Body of pancreas (tissue), 4 donors: Measurements from ENCODE around the gene GJD4. TPM values are rescaled to one million over a fixed set of nuclear protein-coding genes. Genes with fewer than 3 reads are reported as not detected.

Experiments
- ATAC-seq: fragments of 150-250 bp; one replicate; pipeline ENCODE4 v1.9.1; 2016
- DNase-seq, 4 donors: peaks; one replicate each; pipeline ENCODE4 v3.0.0-alpha.2; 2019
- H3K27ac ChIP-seq, 4 donors: fragments of 200-600 bp; sonication (generic); 1 replicate in 3 of 4; 2 replicates in 1 of 4; pipeline versions ENCODE4 v1.5.1 to v1.6.1; 2016 to 2019; ENCODE audit warnings: mild to moderate bottlenecking in 1 of 4, mixed read lengths in 1 of 4, moderate library complexity in 1 of 4
- H3K27me3 ChIP-seq, 2 donors: fragments of 200-600 bp; sonication (generic); one replicate each; pipeline ENCODE4 v1.6.0; 2016; ENCODE audit warnings: mild to moderate bottlenecking in 1 of 2
- H3K36me3 ChIP-seq, 2 donors: fragments of 200-600 bp; sonication (generic); replicated peaks in 1 of 2; 2 replicates each; pipeline ENCODE4 v1.5.1; 2016; ENCODE audit warnings: low read depth in 2 of 2; ENCODE audit not compliant: insufficient read depth in 1 of 2
- H3K4me1 ChIP-seq: fragments of 200-600 bp; sonication (generic); one replicate; pipeline ENCODE4 v1.6.0; 2016
- H3K4me3 ChIP-seq, 2 donors: fragments of 200-600 bp; sonication (generic); 1 replicate in 1 of 2; 2 replicates in 1 of 2; pipeline ENCODE4 v1.5.1; 2016 to 2019
- H3K9me3 ChIP-seq, 3 donors: fragments of 200-600 bp; sonication (generic); 1 replicate in 2 of 3; 2 replicates in 1 of 3; pipeline ENCODE4 v1.5.1; 2016
- POLR2A ChIP-seq, 3 donors: fragments of 450-650 bp; IDR thresholded peaks; one replicate each; pipeline ENCODE4 v1.6.1; 2016; ENCODE audit warnings: antibody characterized with exemption in 3 of 3, mild to moderate bottlenecking in 2 of 3
- WGBS, 2 donors: methylation state at CpG; one replicate each; pipeline ENCODE4 v1.1.5; 2017; 5-methylcytosine and 5-hydroxymethylcytosine counted together
- intact Hi-C: fragments of 100-400 bp; cut with DNase I; formaldehyde crosslinking; loops from one replicate; pipeline ENCODE4 v1.15.1; 2023
- total RNA-seq, 2 donors: library from RNA; depleted of rRNA; stranded (reverse); fragments of >200 nt; gene quantifications; one replicate each; pipeline ENCODE4 v1.1.0, GENCODE V29; 2016
- TF ChIP-seq, protein P1 (sequence below), 7 experiments: fragments of 450-650 bp in 4 of 7; fragments of 200-600 bp in 3 of 7; sonication (generic) in 3 of 7; IDR thresholded peaks; one replicate each; pipeline ENCODE4 v1.5.1; 2016 to 2019; ENCODE audit warnings: antibody characterized with exemption in 7 of 7

The GJD4 gene
- total RNA-seq, 2 donors from 2014 or later = not detected

DNA sequence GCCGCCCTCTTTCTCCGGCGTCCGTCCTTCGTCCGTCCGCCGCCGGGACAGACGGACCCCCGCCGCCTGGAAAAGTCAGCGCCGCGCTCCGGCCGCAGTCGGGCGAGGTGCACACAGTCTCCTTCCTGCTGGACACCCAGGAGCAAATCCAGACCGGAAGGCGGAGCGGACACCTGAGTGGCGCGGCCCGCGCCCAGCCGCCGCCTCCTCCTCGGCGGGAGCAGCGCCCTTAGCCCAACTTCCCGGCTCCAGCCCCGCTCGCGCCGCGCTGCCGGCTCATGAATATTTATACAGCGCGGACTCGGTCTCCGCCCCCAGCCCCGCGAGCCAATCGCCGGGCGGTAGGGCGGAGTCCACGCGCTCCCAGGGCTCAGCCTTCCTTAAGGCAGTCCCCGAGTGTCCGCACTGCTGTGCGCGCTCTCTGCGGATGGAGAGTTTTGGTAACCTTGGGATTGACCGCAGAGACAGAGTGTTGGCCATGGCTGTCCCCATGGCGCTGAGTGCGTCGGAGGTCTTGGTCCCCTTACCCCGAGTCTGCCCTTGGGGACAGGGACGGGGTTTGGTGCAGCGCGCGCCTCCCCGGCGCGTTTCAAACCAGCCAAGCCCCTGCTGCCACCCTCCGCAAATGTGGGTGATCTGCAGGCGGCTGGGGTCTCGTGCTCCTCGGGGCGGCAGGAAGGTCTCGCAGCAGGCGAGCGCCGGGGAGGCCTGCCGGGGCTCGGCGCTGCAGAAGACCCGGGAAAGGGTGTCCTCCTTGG, 37.1 kb downstream of the GJD4 start, which contains the start of gene FZD8:
Gene FZD8 (minus strand): TSS at position 262 of the 758 bp plus-strand sequence. CDS start 867 bp downstream, outside the sequence.
- no peaks in the 10 kb centered on the region for H3K9me3 ChIP-seq
- H3K4me1 ChIP-seq = peaks cover 18% of the 10 kb centered on the region
- no peaks in the 10 kb centered on the region for H3K27me3 ChIP-seq
- no peaks in the 10 kb centered on the region for H3K36me3 ChIP-seq
- H3K4me3 ChIP-seq = peak within 1 kb of the TSS; percentile 70 to 83
- H3K27ac ChIP-seq = peak within 1 kb of the TSS; percentile 70 to 96 (median 95)
- intact Hi-C loops = no loop called here
- 0% methylated on average over 5 to 61 of the region's 80 CpGs for WGBS, 2 donors
- ATAC-seq (peak; percentile 87), DNase-seq (peak; percentile 94 to 95 (median 95))
- TF ChIP-seq, protein P1, sequence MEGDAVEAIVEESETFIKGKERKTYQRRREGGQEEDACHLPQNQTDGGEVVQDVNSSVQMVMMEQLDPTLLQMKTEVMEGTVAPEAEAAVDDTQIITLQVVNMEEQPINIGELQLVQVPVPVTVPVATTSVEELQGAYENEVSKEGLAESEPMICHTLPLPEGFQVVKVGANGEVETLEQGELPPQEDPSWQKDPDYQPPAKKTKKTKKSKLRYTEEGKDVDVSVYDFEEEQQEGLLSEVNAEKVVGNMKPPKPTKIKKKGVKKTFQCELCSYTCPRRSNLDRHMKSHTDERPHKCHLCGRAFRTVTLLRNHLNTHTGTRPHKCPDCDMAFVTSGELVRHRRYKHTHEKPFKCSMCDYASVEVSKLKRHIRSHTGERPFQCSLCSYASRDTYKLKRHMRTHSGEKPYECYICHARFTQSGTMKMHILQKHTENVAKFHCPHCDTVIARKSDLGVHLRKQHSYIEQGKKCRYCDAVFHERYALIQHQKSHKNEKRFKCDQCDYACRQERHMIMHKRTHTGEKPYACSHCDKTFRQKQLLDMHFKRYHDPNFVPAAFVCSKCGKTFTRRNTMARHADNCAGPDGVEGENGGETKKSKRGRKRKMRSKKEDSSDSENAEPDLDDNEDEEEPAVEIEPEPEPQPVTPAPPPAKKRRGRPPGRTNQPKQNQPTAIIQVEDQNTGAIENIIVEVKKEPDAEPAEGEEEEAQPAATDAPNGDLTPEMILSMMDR (IDR thresholded peaks at IDR 0.05) = peak in 3 of 7 experiments; percentile 11 to 28 (median 19)
- TF ChIP-seq POLR2A (IDR thresholded peaks at IDR 0.05) = peak; percentile 96 to 97 (median 96)

DNA sequence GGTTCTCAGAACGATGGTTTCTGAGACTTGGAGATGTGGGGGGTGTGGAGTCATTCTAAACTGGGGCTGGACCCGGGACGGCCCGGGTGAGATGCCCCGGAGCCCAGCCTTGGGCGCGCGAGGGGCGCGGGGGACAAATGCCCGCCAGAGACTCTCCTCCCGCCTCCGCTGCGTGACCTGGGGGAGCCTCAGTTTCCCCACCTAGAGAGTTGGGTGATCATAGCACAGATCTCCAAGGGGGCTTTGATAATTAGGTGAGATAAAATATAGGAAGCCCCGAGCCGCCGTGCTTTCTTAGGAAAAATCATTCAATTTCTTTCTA, 37.6 kb downstream of the GJD4 start:
- Histone ChIP-seq H3K4me3 (peak overlapping the region; percentile 19 to 39), H3K9me3 (no peaks in the 10 kb centered on the region), H3K4me1 (peaks cover 18% of the 10 kb centered on the region), H3K27ac (peak overlapping the region in 3 of 4 donors; percentile 46 to 96 (median 95)), H3K36me3 (no peaks in the 10 kb centered on the region), H3K27me3 (no peaks in the 10 kb centered on the region)
- TF ChIP-seq, protein P1 (IDR thresholded peaks at IDR 0.05) = no peak
- no peak for TF ChIP-seq POLR2A (IDR thresholded peaks at IDR 0.05)
- ATAC-seq (no peak), DNase-seq (no peak)
- intact Hi-C loops = no loop called here
- 0 to 2% methylated on average over 13 to 17 of the region's 17 CpGs for WGBS, 2 donors

DNA sequence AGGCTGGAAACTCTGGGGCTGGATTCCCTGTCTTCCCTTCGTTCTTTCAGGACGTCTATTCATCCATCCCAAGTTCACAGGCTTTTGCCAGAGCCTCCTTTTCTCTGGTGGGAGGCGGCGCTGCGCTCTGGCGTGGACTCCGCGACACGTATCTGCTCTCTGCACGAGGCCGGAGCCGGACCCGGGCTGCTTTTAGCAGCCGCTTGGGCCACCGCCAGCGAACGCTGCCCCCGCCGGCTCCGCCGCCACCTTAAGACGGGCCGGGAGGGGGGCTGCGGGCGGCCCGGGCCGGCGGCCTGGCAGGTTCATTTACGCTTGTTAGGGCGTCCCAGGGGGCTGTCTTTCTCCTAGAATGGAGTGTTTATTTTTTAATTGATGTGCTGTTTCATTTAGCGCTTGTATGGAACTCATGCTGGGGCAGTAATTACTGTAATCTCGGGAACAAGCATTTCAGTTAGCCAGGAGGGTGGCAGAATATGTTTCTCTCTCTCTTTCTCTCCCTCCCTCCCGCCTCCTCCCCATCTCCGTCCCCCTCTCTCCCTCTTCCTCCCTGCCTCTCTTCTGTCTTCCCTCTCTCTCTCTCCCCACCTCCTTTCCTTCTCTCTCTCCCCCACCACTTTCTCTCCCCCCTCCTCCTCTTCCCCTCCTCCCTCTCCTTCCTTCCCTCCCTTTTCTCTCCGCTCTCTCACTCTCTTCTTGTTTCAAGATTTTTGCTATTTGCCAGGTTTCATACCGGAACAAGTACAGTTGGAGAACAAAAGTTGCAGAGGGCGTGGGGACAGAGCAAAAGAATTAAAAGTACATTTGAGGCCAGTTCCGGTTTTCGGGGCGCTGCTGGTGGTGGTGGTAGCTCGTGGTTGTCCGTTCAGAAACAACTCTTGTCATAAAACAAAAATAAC, 38.3 kb downstream of the GJD4 start:
- peak; percentile 66 to 79 (median 69) for DNase-seq
- Histone ChIP-seq H3K27me3 (no peaks in the 10 kb centered on the region), H3K36me3 (no peaks in the 10 kb centered on the region), H3K4me3 (peak overlapping the region; percentile 19 to 39), H3K27ac (peak overlapping the region in 3 of 4 donors; percentile 46 to 95 (median 63)), H3K4me1 (peaks cover 18% of the 10 kb centered on the region), H3K9me3 (no peaks in the 10 kb centered on the region)
- no peak for TF ChIP-seq POLR2A (IDR thresholded peaks at IDR 0.05)
- TF ChIP-seq, protein P1 (IDR thresholded peaks at IDR 0.05) = peak in 1 of 7 experiments; percentile 5
- peak; percentile 25 for ATAC-seq
- intact Hi-C loops = no loop called here
- 1 to 3% methylated on average over 27 to 42 of the region's 42 CpGs for WGBS, 2 donors

DNA sequence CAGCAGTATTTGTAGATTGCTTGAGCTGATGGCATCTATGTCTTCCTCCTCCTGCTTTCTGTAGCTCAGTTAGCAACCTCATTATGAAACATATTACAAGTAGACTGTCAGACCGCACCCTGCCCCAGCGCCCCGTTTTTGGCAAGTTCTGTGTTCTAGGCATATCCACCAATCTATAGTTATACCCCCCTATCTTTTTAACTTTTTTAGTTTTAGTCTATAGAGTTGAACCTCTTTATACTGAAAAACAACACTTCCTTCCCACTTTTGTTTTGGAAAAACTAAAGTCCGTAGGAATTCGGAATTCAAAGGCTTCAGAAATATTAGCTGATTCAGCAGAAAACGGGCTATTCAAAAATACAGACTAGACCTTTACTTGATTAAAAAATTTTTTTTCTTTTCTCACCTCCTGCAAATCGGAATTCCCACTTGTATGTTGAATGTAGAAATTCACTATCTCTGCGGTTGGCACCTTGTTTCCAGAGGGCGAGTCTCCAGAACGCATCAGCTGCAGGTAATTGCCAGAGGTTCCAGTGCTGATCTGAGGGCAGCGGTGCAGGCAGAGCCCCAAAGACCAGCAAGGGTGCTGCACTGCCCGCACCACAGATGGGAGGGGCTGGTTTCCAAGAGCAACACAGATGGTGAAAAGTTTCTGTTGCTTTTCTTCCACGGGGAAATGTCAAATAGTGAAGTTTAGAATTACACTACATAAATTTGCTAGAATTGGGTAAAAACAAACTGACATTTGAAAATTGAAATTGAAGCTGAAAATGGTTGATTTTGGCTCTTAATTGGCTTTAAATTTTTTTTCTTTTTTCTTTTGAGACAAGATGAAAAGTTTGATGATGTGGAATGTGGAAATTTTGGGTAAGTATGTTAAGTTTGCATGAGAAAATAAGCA, 39.2 kb downstream of the GJD4 start:
- Histone ChIP-seq H3K9me3 (no peaks in the 10 kb centered on the region), H3K27ac (peak overlapping the region in 3 of 4 donors; percentile 46 to 95 (median 63)), H3K36me3 (no peaks in the 10 kb centered on the region), H3K27me3 (no peaks in the 10 kb centered on the region), H3K4me3 (peak overlapping the region in 1 of 2 donors; percentile 39), H3K4me1 (peaks cover 18% of the 10 kb centered on the region)
- WGBS, 2 donors = 19 to 21% methylated on average over 13 of the region's 13 CpGs
- ATAC-seq = no peak
- TF ChIP-seq POLR2A (IDR thresholded peaks at IDR 0.05) = no peak
- TF ChIP-seq, protein P1 (IDR thresholded peaks at IDR 0.05) = no peak
- peak in 1 of 4 donors; percentile 14 for DNase-seq
- intact Hi-C loops = no loop called here
